HepG2 (cell line): ENCODE results near the gene FGF1. TPM values are rescaled to one million over a fixed set of nuclear protein-coding genes. Genes with fewer than 3 reads are reported as not detected.
A peak's percentile ranks its signal among the peaks of the same experiment; 100 is the strongest.

Source experiments
- ATAC-seq: fragments of 200-7000 bp; cut with Tn5 transposase; 3 replicates; pipeline ENCODE4 v1.9.1; 2020; ENCODE audit warnings: mild to moderate bottlenecking, moderate library complexity
- BruUV-seq: library from RNA; stranded (reverse); fragments of 400-500 nt; replicated peaks from 2 replicates; lab custom pipeline; 2021; lab: Mats Ljungman, UMichigan
- CTCF ChIA-PET: fragments of 300-600 bp; formaldehyde crosslinking; extraction: SDS; loops from one replicate; lab custom pipeline; 2021; ENCODE audit warnings: low total read pairs, inconsistent platforms, low intra/inter-chr PET ratio; lab: Yijun Ruan, JAX
- POLR2A ChIA-PET: fragments of 350-600 bp; sonication (Branson Sonifier 250); formaldehyde crosslinking; loops from one replicate; lab custom pipeline; 2020; ENCODE audit warnings: antibody characterized with exemption, inconsistent platforms; lab: Yijun Ruan, JAX
- DNase-seq: peaks from one replicate; pipeline ENCODE4 v3.0.0-alpha.2; 2015; ENCODE audit warnings: low spot score
- FAIRE-seq: peaks from 3 replicates; lab custom pipeline; 2011; peaks lifted over from hg19 to GRCh38; lab: Jason Lieb, UNC
- H2AFZ ChIP-seq: one replicate; pipeline ENCODE4 v1.6.1; 2011; ENCODE audit warnings: low read length, inconsistent platforms
- H3K27ac ChIP-seq: fragments of 300-600 bp; 3 replicates; pipeline ENCODE4 v1.8.0; 2011; ENCODE audit warnings: mixed run types, mild to moderate bottlenecking, mixed read lengths, low read length, inconsistent platforms; ENCODE audit not compliant: insufficient read depth; ENCODE audit errors: extremely low read length
- H3K27me3 ChIP-seq, 2 experiments: fragments of 200-600 bp in 1 of 2; 2 replicates in 1 of 2; 3 replicates in 1 of 2; pipeline versions ENCODE4 v1.6.0 to v1.8.0; 2011; ENCODE audit warnings: low read length in 2 of 2, mild to moderate bottlenecking in 2 of 2, moderate library complexity in 2 of 2, inconsistent platforms in 1 of 2; ENCODE audit not compliant: insufficient read depth in 2 of 2, control insufficient read depth in 1 of 2
- H3K36me3 ChIP-seq, 2 experiments: fragments of 200-600 bp in 1 of 2; replicated peaks in 1 of 2; 2 replicates in 1 of 2; 3 replicates in 1 of 2; pipeline versions ENCODE4 v1.5.1 to v1.8.0; 2011; ENCODE audit warnings: low read length in 2 of 2, inconsistent platforms in 1 of 2; ENCODE audit not compliant: insufficient read depth in 2 of 2, control insufficient read depth in 1 of 2
- H3K4me1 ChIP-seq: 2 replicates; pipeline ENCODE4 v1.5.1; 2012; ENCODE audit warnings: low read length, inconsistent platforms; ENCODE audit not compliant: insufficient read depth
- H3K4me2 ChIP-seq: 2 replicates; pipeline ENCODE4 v1.6.0; 2011; ENCODE audit warnings: low read depth, low read length, inconsistent platforms
- H3K4me3 ChIP-seq, 3 experiments: fragments of 200-600 bp in 1 of 3; sonication (generic), shearing (Covaris generic) in 1 of 3; replicated peaks in 1 of 3; 2 replicates each; pipeline ENCODE4 v1.5.1; 2011 to 2016; ENCODE audit warnings: low read length in 3 of 3, inconsistent platforms in 2 of 3, low read depth in 2 of 3, mild to moderate bottlenecking in 2 of 3, control low read depth in 1 of 3, mixed read lengths in 1 of 3; ENCODE audit not compliant: insufficient read depth in 1 of 3
- H3K79me2 ChIP-seq: one replicate; pipeline ENCODE4 v1.6.1; 2011; ENCODE audit warnings: low read length, inconsistent platforms; ENCODE audit not compliant: insufficient read depth
- H3K9ac ChIP-seq: 2 replicates; pipeline ENCODE4 v1.6.0; 2011; ENCODE audit warnings: mild to moderate bottlenecking, low read depth, low read length, inconsistent platforms; ENCODE audit not compliant: insufficient read depth
- H3K9me3 ChIP-seq: 2 replicates; pipeline ENCODE4 v1.5.1; 2012; ENCODE audit warnings: mild to moderate bottlenecking, low read length
- H4K20me1 ChIP-seq: 2 replicates; pipeline ENCODE4 v1.6.0; 2011; ENCODE audit warnings: inconsistent platforms, mild to moderate bottlenecking, low read length, moderate library complexity; ENCODE audit not compliant: insufficient read depth
- ATF7 ChIP-seq, 2 experiments: fragments of 450-650 bp in 1 of 2; sonication (generic) in 1 of 2; formaldehyde crosslinking in 1 of 2; IDR thresholded peaks; 2 replicates each; pipeline versions ENCODE4 v1.4.0 to v1.6.1; 2016 to 2020; ENCODE audit warnings: antibody characterized with exemption in 1 of 2, mild to moderate bottlenecking in 1 of 2, missing genetic modification reagents in 1 of 2
- RFX1 ChIP-seq: fragments of 450-650 bp; IDR thresholded peaks from 2 replicates; pipeline ENCODE4 v1.6.1; 2017
- SETDB1 ChIP-seq: sonication (generic); formaldehyde crosslinking; IDR thresholded peaks from 2 replicates; pipeline ENCODE4 v1.5.1; 2020; ENCODE audit warnings: missing genetic modification reagents, mild to moderate bottlenecking, borderline replicate concordance
- ZFP37 ChIP-seq: sonication (generic); formaldehyde crosslinking; IDR thresholded peaks from 2 replicates; pipeline ENCODE4 v1.4.0; 2020; ENCODE audit warnings: missing genetic modification reagents, borderline replicate concordance
- ZNF337 ChIP-seq: sonication (generic); formaldehyde crosslinking; IDR thresholded peaks from 2 replicates; pipeline ENCODE4 v1.5.1; 2020; ENCODE audit warnings: missing genetic modification reagents, low read depth, mild to moderate bottlenecking, borderline replicate concordance
- ZNF530 ChIP-seq: sonication (generic); formaldehyde crosslinking; IDR thresholded peaks from 2 replicates; pipeline ENCODE4 v1.5.0; 2020; ENCODE audit warnings: low read depth, mild to moderate bottlenecking, missing genetic modification reagents
- WGBS: methylation state at CpG from one replicate; pipeline ENCODE4 v1.1.6; 2017; ENCODE audit warnings: low lambda C conversion rate; 5-methylcytosine and 5-hydroxymethylcytosine counted together
- in situ Hi-C: cut with HindIII; loops from 2 replicates; pipeline ENCODE4 v1.10.0; 2017; ENCODE audit warnings: low pct_unique_long_range_greater_than_20kb; ENCODE audit not compliant: extremely low pct_ligation_motif_present
- intact Hi-C: fragments of 100-400 bp; cut with micrococcal nuclease; formaldehyde crosslinking; loops from one replicate; pipeline ENCODE4 v1.10.0; 2022; ENCODE audit not compliant: unreplicated experiment
- polyA plus RNA-seq, 8 experiments: library from polyadenylated mRNA; depleted of rRNA in 3 of 8; stranded (reverse) in 7 of 8; unstranded in 1 of 8; fragments of >200 nt; fragmentation: Illumina TruSeq in 4 of 8; extraction: Trizol in 4 of 8; gene quantifications; 2 replicates each; pipeline versions ENCODE4 v1.2.1 to v1.2.3, GENCODE V29; 2011 to 2016; ENCODE audit warnings: low read depth in 4 of 8, missing spikeins in 1 of 8, mixed read lengths in 1 of 8; ENCODE audit not compliant: insufficient read depth in 1 of 8
- total RNA-seq, 5 experiments: library from RNA; depleted of rRNA; stranded (reverse); fragments of >200 nt; fragmentation: Illumina TruSeq; extraction: Trizol; gene quantifications; 2 replicates each; pipeline ENCODE4 v1.2.3, GENCODE V29; 2016; ENCODE audit warnings: low read depth in 1 of 5
- TF ChIP-seq, protein P1 (sequence below): sonication (generic); formaldehyde crosslinking; IDR thresholded peaks from 2 replicates; pipeline ENCODE4 v1.5.0; 2020; ENCODE audit warnings: mild to moderate bottlenecking, missing genetic modification reagents
- TF ChIP-seq, protein P2 (sequence below): sonication (generic); formaldehyde crosslinking; conservative IDR thresholded peaks from 2 replicates; pipeline ENCODE4 v1.4.0; 2020; ENCODE audit warnings: mild to moderate bottlenecking, missing genetic modification reagents, moderate library complexity
- TF ChIP-seq, protein P3 (sequence below): IDR thresholded peaks from 2 replicates; pipeline ENCODE4 v1.6.1; 2016; ENCODE audit warnings: missing biosample characterization, missing genetic modification reagents, low read depth
- TF ChIP-seq, protein P4 (sequence below): fragments of 450-650 bp; IDR thresholded peaks from 2 replicates; pipeline ENCODE4 v1.6.1; 2016
- TF ChIP-seq, protein P5 (sequence below): sonication (generic); formaldehyde crosslinking; IDR thresholded peaks from 2 replicates; pipeline ENCODE4 v1.8.1; 2023; ENCODE audit warnings: mild to moderate bottlenecking, moderate library complexity, missing genetic modification reagents

The FGF1 gene
- total and polyA plus RNA-seq, 2 of the 13 experiments (the other 11 are each of a cell fraction or from before 2014, with no cell fraction given), result not detected

DNA sequence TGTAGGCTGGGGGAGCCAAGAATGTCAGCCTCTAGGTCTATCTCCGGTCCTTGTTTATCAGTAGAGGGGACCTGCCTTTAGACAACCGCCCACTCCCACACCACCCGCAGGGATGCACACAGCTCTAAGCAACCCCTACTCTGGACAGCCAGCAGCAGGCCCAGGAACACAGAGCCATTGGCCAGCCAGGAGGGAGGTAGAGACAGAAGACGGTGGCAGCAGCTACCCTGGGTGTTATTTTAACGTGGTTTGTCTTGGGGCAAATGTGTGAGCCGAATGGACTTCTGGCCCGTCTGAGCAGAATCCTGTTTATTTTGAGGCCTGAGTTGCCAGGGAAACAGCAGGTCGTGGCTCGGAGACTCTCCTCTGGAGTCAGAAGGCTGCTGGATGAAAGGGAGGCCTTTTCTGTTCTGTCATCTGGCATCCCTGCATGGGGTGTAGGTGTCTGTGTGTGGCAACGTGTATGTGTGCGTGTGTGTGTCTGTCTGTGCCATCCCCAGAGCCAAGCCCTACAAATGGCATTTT, 382 bp upstream of the FGF1 start (continued):
- TF ChIP-seq, protein P1, sequence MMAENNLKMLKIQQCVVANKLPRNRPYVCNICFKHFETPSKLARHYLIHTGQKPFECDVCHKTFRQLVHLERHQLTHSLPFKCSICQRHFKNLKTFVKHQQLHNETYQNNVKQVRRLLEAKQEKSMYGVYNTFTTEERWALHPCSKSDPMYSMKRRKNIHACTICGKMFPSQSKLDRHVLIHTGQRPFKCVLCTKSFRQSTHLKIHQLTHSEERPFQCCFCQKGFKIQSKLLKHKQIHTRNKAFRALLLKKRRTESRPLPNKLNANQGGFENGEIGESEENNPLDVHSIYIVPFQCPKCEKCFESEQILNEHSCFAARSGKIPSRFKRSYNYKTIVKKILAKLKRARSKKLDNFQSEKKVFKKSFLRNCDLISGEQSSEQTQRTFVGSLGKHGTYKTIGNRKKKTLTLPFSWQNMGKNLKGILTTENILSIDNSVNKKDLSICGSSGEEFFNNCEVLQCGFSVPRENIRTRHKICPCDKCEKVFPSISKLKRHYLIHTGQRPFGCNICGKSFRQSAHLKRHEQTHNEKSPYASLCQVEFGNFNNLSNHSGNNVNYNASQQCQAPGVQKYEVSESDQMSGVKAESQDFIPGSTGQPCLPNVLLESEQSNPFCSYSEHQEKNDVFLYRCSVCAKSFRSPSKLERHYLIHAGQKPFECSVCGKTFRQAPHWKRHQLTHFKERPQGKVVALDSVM (CRISPR knock-in tag), result peak; percentile 59; the same call in 1 of the 2 replicates
- TF ChIP-seq ZNF337 (CRISPR knock-in tag) (no peak), RFX1 (peak; percentile 77)
- TF ChIP-seq, protein P2, sequence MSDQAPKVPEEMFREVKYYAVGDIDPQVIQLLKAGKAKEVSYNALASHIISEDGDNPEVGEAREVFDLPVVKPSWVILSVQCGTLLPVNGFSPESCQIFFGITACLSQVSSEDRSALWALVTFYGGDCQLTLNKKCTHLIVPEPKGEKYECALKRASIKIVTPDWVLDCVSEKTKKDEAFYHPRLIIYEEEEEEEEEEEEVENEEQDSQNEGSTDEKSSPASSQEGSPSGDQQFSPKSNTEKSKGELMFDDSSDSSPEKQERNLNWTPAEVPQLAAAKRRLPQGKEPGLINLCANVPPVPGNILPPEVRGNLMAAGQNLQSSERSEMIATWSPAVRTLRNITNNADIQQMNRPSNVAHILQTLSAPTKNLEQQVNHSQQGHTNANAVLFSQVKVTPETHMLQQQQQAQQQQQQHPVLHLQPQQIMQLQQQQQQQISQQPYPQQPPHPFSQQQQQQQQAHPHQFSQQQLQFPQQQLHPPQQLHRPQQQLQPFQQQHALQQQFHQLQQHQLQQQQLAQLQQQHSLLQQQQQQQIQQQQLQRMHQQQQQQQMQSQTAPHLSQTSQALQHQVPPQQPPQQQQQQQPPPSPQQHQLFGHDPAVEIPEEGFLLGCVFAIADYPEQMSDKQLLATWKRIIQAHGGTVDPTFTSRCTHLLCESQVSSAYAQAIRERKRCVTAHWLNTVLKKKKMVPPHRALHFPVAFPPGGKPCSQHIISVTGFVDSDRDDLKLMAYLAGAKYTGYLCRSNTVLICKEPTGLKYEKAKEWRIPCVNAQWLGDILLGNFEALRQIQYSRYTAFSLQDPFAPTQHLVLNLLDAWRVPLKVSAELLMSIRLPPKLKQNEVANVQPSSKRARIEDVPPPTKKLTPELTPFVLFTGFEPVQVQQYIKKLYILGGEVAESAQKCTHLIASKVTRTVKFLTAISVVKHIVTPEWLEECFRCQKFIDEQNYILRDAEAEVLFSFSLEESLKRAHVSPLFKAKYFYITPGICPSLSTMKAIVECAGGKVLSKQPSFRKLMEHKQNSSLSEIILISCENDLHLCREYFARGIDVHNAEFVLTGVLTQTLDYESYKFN (CRISPR knock-in tag), result peak; percentile 37; the same call in 1 of the 2 replicates

DNA sequence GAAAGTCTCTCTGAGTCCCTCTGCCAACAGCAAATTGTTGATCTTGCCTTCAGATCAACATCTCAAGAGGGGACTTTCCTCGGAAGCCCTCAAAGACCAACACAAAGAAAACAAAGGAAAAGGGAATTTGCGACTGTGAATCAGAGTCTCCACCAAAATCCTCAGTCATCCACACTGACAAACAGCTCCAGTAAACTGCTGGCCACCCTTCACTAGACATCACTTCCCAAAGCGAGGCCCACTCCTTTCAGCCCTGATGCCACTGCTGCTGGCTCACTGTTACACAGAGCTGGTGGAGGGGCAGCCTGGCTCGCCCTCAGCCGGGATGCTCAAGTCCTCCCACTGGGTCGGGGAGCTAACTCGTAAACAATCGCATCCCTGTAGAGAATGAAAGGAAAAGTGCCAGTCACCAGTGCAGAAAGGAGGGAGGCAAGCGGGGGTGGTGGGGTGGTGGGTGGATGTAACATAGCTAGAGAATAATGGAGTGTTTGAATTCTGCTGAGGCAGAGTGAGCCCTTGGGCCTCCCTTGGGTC, 1.3 kb downstream of the FGF1 start:
- H3K9ac ChIP-seq, result no peak overlapping the region
- H3K79me2 ChIP-seq, result no peaks in the 10 kb centered on the region
- H3K4me2 ChIP-seq, result no peak overlapping the region
- intact Hi-C loops (no loop called here), in situ Hi-C loops (no loop called here)
- BruUV-seq, result no TSS peak
- H3K27me3 ChIP-seq, result peaks cover 0 to 10% of the 10 kb centered on the region in 2 experiments; a peak in 3 of 5 replicates
- FAIRE-seq (no peak), ATAC-seq (no peak), DNase-seq (no peak)
- H2AFZ ChIP-seq, result no peak overlapping the region
- ChIA-PET POLR2A (no interaction called here), CTCF (no interaction called here)
- H3K9me3 ChIP-seq, result no peaks in the 10 kb centered on the region
- H4K20me1 ChIP-seq, result no peaks in the 10 kb centered on the region
- H3K27ac ChIP-seq, result no peak overlapping the region
- 31% methylated on average over 9 of the region's 9 CpGs for WGBS
- H3K36me3 ChIP-seq, result no peaks in the 10 kb centered on the region
- H3K4me1 ChIP-seq, result peaks cover 50% of the 10 kb centered on the region
- no peak overlapping the region for H3K4me3 ChIP-seq
- TF ChIP-seq ZFP37 (no peak), ZNF530 (CRISPR knock-in tag) (no peak), ATF7 (IDR thresholded peaks at IDR 0.05) (no peak), ATF7 (CRISPR knock-in tag; IDR thresholded peaks at IDR 0.05) (no peak), SETDB1 (CRISPR knock-in tag) (no peak)
- TF ChIP-seq, protein P3, sequence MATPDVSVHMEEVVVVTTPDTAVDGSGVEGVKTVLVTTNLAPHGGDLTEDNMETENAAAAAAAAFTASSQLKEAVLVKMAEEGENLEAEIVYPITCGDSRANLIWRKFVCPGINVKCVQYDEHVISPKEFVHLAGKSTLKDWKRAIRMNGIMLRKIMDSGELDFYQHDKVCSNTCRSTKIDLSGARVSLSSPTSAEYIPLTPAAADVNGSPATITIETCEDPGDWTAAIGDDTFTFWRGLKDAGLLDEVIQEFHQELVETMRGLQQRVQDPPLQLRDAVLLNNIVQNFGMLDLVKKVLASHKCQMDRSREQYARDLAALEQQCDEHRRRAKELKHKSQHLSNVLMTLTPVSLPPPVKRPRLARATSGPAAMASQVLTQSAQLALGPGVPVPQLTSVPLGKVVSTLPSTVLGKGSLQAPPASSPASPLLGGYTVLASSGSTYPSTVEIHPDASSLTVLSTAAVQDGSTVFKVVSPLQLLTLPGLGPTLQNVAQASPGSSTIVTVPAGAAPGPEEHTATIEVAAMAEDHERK (CRISPR knock-in tag), result no peak
- TF ChIP-seq, protein P4, sequence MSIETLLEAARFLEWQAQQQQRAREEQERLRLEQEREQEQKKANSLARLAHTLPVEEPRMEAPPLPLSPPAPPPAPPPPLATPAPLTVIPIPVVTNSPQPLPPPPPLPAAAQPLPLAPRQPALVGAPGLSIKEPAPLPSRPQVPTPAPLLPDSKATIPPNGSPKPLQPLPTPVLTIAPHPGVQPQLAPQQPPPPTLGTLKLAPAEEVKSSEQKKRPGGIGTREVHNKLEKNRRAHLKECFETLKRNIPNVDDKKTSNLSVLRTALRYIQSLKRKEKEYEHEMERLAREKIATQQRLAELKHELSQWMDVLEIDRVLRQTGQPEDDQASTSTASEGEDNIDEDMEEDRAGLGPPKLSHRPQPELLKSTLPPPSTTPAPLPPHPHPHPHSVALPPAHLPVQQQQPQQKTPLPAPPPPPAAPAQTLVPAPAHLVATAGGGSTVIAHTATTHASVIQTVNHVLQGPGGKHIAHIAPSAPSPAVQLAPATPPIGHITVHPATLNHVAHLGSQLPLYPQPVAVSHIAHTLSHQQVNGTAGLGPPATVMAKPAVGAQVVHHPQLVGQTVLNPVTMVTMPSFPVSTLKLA, result no peak
- TF ChIP-seq, protein P5, sequence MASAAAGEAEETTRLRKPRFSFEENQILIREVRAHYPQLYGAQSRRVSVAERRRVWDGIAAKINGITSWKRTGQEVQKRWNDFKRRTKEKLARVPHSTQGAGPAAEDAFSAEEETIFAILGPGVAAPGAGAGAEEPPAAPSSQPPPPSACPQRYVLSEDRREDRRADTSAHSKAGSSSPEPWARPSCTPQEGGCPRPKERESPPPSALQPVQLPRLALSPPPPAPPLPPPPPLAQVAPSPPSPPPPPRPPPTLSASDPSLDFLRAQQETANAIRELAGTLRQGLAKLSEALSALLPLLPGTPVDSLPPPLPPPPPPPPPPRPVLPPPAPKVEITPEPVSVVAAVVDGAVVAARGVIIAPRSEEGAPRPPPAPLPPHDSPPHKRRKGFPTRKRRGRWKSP (CRISPR knock-in tag), result no peak
